ENCODE measurements around the gene PHYHD1. TPM values are rescaled to one million over a fixed set of nuclear protein-coding genes. Genes with fewer than 3 reads are reported as not detected.
A peak's percentile ranks its signal among the peaks of the same experiment; 100 is the strongest.

The PHYHD1 gene
- total and polyA plus RNA-seq, 10 of the 15 experiments (the other 5 are each of a cell fraction or from before 2014, with no cell fraction given), result 0.09 to 0.17 TPM; not detected in 8

DNA sequence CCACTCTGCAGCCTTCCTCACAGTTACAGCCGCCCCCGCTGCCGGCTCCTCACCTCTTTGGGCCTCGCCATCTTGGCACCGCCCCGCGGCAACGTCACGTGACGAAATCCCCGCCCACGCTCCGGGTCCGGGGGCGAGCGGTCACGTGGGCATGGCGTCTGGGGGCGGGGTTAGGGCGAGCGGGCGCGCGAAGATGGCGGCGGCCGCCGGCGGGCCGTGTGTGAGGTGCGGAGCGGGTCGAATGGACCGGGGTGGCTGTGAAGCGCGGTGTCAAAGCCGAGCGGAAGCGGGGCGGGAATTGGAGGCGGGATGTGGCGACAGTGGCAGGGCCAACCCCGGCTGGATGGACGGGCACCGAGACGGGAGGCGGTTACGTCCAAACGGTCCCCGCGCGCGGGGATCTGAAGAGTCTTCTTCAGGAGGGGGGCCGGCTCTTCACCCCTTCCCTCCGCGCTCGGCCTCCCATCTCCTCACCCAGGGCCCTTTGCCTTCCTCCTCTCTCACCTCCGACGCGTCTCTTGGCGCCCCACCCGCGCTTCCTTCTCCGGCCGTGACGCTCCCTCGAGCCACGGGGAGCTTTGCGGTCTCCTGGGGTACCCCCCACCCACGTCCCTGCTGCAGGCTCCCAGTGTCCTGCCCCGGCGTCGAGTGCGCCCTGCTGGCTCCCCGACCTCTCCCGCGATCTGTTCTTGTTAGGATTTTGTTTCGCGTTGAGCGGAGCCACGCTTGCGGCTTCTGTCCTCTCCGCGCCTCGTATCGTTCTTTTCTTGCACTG is 26.9 kb downstream of the PHYHD1 start, which contains the start of the genes DOLK and NUP188 (continued):
- TF ChIP-seq, protein P1, sequence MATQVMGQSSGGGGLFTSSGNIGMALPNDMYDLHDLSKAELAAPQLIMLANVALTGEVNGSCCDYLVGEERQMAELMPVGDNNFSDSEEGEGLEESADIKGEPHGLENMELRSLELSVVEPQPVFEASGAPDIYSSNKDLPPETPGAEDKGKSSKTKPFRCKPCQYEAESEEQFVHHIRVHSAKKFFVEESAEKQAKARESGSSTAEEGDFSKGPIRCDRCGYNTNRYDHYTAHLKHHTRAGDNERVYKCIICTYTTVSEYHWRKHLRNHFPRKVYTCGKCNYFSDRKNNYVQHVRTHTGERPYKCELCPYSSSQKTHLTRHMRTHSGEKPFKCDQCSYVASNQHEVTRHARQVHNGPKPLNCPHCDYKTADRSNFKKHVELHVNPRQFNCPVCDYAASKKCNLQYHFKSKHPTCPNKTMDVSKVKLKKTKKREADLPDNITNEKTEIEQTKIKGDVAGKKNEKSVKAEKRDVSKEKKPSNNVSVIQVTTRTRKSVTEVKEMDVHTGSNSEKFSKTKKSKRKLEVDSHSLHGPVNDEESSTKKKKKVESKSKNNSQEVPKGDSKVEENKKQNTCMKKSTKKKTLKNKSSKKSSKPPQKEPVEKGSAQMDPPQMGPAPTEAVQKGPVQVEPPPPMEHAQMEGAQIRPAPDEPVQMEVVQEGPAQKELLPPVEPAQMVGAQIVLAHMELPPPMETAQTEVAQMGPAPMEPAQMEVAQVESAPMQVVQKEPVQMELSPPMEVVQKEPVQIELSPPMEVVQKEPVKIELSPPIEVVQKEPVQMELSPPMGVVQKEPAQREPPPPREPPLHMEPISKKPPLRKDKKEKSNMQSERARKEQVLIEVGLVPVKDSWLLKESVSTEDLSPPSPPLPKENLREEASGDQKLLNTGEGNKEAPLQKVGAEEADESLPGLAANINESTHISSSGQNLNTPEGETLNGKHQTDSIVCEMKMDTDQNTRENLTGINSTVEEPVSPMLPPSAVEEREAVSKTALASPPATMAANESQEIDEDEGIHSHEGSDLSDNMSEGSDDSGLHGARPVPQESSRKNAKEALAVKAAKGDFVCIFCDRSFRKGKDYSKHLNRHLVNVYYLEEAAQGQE (IDR thresholded peaks at IDR 0.05; ENCODE audit: low read depth, low read length), result 0 out of 2 replicates have a peak, but pooled peaks have one; percentile 7
- TF ChIP-seq CHD4 (IDR thresholded peaks at IDR 0.05), result no peak
- peak; percentile 18 for TF ChIP-seq FOS (IDR thresholded peaks at IDR 0.05; ENCODE audit: borderline replicate concordance, extremely low read depth, insufficient read length)
- peak; percentile 88 for TF ChIP-seq RUNX3 (IDR thresholded peaks at IDR 0.05; ENCODE audit: low read length)
- no peak; the same call in 1 of the 2 replicates for TF ChIP-seq STAT1 (conservative IDR thresholded peaks at IDR 0.05)
- no peak for TF ChIP-seq PAX8 (IDR thresholded peaks at IDR 0.05)
- TF ChIP-seq ZNF207 (IDR thresholded peaks at IDR 0.05; ENCODE audit: borderline replicate concordance), result peak; percentile 66; the same call in 1 of the 2 replicates
- no peak for TF ChIP-seq ZNF24 (IDR thresholded peaks at IDR 0.05)
- TF ChIP-seq MEF2A (IDR thresholded peaks at IDR 0.05; ENCODE audit: insufficient read depth, low read depth, low read length), result 0 out of 2 replicates have a peak, but pooled peaks have one; percentile 37
- TF ChIP-seq SP1 (IDR thresholded peaks at IDR 0.05; ENCODE audit: low read depth, low read length), result peak; percentile 67
- TF ChIP-seq, protein P2, sequence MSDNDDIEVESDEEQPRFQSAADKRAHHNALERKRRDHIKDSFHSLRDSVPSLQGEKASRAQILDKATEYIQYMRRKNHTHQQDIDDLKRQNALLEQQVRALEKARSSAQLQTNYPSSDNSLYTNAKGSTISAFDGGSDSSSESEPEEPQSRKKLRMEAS (IDR thresholded peaks at IDR 0.05; ENCODE audit: low read depth, low read length), result peak; percentile 99
- TF ChIP-seq RELA (IDR thresholded peaks at IDR 0.05; ENCODE audit: borderline replicate concordance, partially characterized antibody), result peak; percentile 91
- TF ChIP-seq YY1 (IDR thresholded peaks at IDR 0.05; ENCODE audit: low read depth, low read length), result peak; percentile 99
- no peak for TF ChIP-seq ZBTB33 (IDR thresholded peaks at IDR 0.05)
- no peak for TF ChIP-seq ZBTB40 (IDR thresholded peaks at IDR 0.05; ENCODE audit: borderline replicate concordance)
- TF ChIP-seq FOXK2 (IDR thresholded peaks at IDR 0.05), result no peak
- TF ChIP-seq IKZF2 (IDR thresholded peaks at IDR 0.05), result peak; percentile 57 to 62; a peak in 3 of 4 replicates
- no peak for TF ChIP-seq SIX5 (IDR thresholded peaks at IDR 0.05; ENCODE audit: low read depth, low read length, severe bottlenecking)
- peak; percentile 58; the same call in 1 of the 2 replicates for TF ChIP-seq MLLT1 (IDR thresholded peaks at IDR 0.05)
